Measurements from ENCODE around the gene TMEM207.
"Not testable (repeated sequence)": the region's sequence is repeated elsewhere in the genome, so short reads cannot be mapped to it uniquely, and the experiment has no call there.

Gene TMEM207

DNA sequence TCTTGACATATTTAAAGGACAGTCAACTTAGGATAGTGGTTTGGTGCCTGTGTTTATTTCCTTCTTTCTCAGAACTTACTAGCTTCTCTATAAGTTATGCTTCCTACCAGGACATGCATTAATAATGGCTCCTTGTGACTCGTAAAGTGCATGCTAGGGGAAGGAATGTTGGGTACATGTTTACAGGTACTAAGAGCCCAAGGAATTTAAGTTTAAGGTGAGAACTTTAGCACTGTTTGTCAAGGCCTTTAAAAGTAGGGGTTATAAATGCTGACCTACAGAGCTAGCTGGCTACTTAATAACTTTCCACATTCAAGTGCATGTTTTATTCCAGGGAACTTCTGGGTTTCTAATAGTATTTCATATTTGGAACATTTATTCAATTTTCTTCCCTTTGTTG, at the start of gene TMEM207:
TSS of gene TMEM207 (minus strand) at position 101 of the 400 bp plus-strand sequence. CDS start at position 9, 92 bp downstream.
- DNase-seq (ENCODE audit: low read depth in 2 of 2) = no peak

- no peak for DNase-seq (ENCODE audit: low read depth in 2 of 2)
These were observed 49.4 kb upstream of the TMEM207 start for GRCh38 chr3:190499122-190499521.

DNA sequence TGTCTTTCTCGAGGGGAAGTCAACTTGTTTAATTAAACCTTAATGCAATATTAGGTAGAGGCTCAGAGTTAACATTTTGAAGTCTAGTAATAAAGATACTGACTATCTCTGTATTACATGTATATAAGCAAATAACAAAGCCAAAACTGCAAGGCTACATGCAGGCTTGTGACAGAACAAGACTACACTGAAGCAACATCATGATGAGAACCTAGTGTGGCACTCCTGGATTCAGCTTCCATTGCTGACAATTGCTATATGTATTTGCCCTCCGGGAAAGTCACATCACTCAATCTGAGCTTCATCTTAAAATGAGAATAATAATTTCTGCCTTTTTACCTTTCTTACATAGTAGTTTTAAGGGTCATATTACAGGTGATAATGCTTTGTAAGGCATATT, 48.6 kb upstream of the TMEM207 start:
- no peak for DNase-seq (ENCODE audit: low read depth in 2 of 2)

DNA sequence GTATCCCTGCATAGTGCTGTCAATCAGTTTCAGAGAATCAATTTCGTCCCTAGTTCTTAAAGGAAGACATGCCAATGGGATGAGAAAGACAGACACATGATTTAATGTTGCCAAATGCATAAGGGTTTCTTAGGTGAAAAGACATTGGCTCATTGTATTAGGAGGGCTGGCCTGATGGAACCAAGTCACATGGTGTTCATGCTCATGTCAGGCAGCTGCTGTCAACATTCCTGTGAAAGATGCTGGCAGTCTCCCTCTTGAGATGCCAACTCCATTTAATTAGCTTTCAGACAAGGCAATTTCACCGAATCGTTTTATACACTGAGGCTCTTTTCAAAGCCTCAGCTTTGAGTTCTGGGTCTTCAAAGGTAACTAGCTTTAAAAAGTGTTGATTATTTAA, 48.1 kb upstream of the TMEM207 start:
- no peak for DNase-seq (ENCODE audit: low read depth in 2 of 2)

DNA sequence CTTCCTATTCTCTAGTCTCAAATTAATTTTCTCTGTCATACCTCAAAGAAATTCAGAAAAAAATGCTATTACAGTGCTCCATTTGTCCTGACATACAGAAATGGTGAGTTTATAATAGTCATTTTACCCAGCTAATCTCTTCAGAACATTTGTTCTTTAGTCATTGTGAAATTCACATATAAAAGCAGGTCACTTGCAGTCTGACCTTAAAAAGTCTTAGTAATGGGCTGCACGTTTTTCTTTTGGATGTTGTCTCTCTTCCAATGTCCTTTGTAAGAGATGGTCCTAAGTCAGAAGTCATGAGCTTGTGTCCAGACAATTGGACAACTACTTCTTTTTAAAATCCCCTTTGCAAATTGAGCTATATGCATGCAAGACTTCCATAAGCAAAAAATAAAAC, 47.2 kb upstream of the TMEM207 start:
- no peak for DNase-seq (ENCODE audit: low read depth in 2 of 2)

DNA sequence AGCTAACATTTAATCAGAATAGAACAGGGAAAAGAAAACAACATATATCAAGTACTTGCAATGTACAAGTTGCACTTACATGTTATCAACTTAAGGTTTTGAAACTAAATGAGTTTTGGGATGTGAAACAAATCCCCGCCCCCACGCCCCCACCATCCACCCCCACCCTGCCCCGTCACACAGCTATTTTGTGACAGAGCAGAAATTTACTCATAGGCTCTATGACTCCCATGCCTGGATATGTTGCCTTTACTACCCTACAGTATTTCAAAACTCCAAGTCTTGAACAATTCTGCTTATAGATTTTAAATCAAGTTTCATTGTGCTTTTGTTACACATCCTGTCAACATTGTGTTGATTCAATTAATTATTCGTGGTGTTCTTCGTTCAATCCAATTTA, 46.1 kb upstream of the TMEM207 start:
- DNase-seq (ENCODE audit: low read depth in 2 of 2) = no peak

DNA sequence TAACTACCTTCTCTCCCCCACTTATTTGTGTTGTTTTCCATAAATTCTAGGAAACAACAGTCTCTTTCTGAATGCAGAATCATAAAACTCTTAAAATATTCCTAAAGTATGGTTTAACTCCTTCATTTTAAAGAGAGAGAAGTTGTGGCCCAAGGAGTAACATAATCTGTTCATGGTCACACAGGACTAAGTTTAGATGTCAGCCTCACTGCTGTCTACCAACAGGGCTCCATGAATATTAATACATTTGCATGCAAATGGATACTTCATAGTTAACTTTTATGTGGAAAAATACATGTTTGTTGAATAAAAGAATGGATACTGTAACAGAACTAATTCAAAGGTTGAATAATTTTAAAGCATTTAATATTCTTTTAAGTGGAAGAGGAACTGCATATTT, 45.7 kb upstream of the TMEM207 start:
- no peak for DNase-seq (ENCODE audit: low read depth in 2 of 2)

DNA sequence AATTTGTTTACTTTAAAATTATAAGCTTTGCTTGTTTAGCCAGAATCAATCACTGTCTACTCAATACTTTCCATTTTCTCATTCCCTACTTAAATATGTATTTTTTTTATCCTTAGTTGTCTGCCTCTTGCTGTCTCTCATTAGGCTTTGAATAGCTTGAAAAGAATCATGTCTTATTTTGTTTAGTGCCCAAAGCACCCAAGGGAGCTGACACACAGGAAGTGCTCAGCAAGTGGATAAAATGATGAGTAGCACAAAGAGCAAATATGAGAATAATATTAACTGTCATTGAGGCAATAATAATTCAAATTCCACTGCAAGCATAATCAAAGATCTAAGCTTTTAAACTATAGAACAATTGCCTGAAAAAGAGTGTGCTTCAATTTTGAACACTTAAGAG, 45.2 kb upstream of the TMEM207 start:
- no peak for DNase-seq (ENCODE audit: low read depth in 2 of 2)

- DNase-seq (ENCODE audit: low read depth in 2 of 2) = no peak
These were observed 43.3 kb upstream of the TMEM207 start for GRCh38 chr3:190492966-190493365.

- DNase-seq (ENCODE audit: low read depth in 2 of 2) = no peak
These were observed 42.4 kb upstream of the TMEM207 start for GRCh38 chr3:190492129-190492528.

DNA sequence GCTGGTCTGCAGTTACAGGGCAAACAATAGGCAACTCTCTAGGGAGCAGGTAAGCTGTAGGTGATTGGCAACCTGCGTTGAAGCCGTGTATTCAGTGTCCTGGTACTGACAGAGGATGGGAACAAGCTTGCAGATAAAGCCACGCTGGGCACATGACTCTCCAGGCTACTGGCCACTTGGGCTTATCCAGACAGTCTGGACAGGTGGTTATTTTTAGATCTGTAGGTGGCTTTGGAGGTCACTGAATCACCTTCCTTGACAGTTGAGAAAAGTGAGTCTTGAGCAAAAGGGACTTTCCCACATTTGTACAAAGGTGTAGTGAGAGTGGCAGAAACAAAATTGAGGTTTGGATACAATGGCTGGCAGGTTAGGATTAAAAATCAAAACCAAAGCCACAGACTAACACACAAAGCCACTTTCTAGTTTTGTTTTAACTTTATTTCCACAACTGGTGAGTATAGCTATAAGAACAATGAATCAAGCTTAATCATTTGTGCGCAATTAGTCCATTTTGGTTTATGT, 41.9 kb upstream of the TMEM207 start:
- no peak for DNase-seq (ENCODE audit: low read depth in 2 of 2)

GRCh38 chr3:190486908-190487607, 37.4 kb upstream of the TMEM207 start:
- DNase-seq (ENCODE audit: low read depth in 2 of 2) = no peak

- no peak for DNase-seq (ENCODE audit: low read depth in 2 of 2)
These were observed 36.8 kb upstream of the TMEM207 start for GRCh38 chr3:190486533-190486864.

- no peak for DNase-seq (ENCODE audit: low read depth in 2 of 2)
These were observed 36.3 kb upstream of the TMEM207 start for GRCh38 chr3:190485830-190486532.

DNA sequence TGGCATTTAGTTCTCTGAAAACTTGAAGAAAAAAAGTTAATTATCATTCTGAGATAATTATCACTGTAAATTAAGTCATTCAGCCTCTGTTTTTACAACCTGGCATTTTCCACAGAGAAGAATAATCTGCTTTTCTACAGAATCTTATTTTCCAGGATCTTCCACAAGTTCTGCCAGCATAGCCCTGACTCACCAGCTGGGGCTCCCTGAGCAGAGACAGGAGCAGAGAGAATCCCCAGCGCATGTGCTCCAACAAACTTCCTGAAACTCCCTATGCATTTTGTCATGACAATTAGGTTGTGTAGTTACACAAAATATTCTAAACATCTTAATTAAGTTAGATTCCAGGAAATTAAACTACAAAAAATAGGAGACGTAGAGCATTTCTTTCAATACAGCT, 32.1 kb upstream of the TMEM207 start:
- DNase-seq (ENCODE audit: low read depth in 2 of 2) = no peak

- not testable (repeated sequence) for DNase-seq (ENCODE audit: low read depth in 2 of 2)
These were observed 23.6 kb upstream of the TMEM207 start for GRCh38 chr3:190473261-190473660.

GRCh38 chr3:190467922-190468321, 18.2 kb upstream of the TMEM207 start:
- no peak for DNase-seq (ENCODE audit: low read depth in 2 of 2)

DNA sequence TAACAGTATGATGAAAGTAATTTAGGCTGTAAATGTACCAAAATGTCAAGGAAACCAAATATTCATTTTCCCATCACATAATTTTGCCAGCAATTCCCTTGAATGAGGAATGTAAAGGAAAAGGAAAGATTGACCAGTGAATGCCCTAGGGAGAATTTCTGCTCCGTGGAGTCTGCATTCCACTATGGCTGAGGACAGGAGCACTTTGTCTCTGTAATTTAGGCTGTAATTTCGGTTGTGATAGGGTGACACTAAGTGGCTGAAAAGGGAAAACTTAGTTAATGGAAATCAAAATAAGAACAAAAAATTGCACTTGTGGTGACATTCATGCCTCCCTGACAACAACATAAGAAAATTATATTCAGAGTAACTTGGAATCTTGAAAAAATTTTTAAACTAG, 8.3 kb upstream of the TMEM207 start:
- DNase-seq (ENCODE audit: low read depth in 2 of 2) = no peak

- no peak for DNase-seq (ENCODE audit: low read depth in 2 of 2)
These were observed 7.1 kb upstream of the TMEM207 start for GRCh38 chr3:190456770-190457169.

DNA sequence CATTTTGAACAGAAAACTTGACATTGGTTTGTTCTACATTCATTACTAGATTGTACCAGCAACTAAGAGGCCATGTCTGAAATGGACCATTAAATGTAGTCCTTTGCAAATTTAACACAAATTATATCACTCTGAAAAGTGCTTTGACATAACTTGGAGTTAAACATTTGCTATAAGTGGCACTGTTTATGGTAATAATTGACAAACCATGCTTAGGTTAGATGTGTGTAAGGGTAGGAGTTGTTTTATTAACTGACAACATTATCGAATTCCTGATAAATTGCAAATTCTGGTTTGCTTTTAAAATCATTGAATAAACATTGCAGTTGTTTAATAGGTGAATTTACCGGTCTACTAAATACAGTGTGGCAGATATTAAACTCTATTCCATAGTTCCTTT, 6.1 kb upstream of the TMEM207 start:
- no peak for DNase-seq (ENCODE audit: low read depth in 2 of 2)

GRCh38 chr3:190448256-190448655, 1.4 kb downstream of the TMEM207 start:
- no peak for DNase-seq (ENCODE audit: low read depth in 2 of 2)

GRCh38 chr3:190446573-190447279, 3.0 kb downstream of the TMEM207 start:
- no peak for DNase-seq (ENCODE audit: low read depth in 2 of 2)

Data from fibroblast of skin of left biceps (primary cell).